DMS53 (cell line): ENCODE data around the gene PHB1.
A peak's percentile ranks its signal among the peaks of the same experiment; 100 is the strongest.
"Not testable (repeated sequence)": the region's sequence is repeated elsewhere in the genome, so short reads cannot be mapped to it uniquely, and the experiment has no call there.

Experiments
- DNase-seq: peaks from one replicate; lab custom pipeline; 2025; lab: John Stamatoyannopoulos, UW

Gene PHB1

GRCh38 chr17:49404906-49405305 lies 9.8 kb downstream of the PHB1 start:
- no peak for DNase-seq

DNA sequence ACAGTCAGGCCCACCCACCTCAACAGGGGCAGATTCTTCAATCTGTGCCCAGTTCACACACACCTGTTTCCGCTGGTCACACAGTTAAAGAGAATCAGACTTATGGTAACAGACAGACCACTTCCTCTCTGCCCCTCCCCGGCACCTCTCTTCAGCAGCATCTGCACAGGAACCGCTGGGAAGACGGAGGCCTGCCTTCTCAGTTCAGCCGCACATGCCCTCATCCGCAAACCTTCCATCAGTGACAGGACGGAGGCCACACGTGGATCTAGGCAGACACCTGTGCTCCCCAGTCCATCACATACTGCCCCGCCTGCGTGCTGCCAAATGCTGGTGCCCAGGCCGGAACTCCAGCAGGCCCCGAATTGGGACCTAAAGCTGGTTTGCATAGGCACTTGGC lies 10.3 kb downstream of the PHB1 start:
- DNase-seq = no peak

DNA sequence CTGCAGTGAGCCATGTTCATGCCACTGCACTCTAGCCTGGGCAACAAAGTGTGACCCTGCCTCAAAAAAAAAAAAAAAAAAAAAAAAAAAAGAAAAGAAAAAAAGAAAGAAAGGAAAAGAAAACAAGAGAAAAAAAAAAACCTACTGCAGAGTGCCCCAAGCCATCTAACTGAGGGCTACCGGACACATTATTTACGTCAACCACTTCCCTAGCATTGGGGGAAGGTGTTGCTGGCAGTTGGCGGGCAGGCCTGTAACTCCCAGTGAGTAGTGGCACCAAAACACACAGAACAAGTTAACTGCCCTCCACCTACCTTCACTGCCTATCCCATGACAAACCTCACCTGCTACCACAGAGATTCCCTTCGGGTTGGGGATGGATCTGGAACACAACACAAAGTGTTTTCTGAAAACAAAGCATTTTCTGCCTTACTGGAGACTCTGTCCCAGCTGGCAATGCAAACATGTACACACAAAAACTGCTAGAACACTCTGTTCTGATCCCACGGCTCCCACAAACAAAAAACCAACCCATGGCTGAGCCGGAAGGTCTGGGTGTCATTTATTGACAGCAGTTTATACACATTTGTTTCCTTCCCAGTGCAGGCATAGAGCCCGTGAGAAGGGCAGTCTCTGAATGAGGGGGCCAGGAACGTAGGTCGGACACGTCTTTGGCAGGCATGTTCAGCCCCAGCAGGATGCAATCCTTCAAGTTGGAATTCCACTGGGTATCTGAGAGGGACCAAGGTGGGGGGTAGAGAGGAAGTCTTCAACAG lies 11.0 kb downstream of the PHB1 start:
- no peak for DNase-seq

- no peak for DNase-seq
Observed at GRCh38 chr17:49402706-49403105, 12.0 kb downstream of the PHB1 start.

DNA sequence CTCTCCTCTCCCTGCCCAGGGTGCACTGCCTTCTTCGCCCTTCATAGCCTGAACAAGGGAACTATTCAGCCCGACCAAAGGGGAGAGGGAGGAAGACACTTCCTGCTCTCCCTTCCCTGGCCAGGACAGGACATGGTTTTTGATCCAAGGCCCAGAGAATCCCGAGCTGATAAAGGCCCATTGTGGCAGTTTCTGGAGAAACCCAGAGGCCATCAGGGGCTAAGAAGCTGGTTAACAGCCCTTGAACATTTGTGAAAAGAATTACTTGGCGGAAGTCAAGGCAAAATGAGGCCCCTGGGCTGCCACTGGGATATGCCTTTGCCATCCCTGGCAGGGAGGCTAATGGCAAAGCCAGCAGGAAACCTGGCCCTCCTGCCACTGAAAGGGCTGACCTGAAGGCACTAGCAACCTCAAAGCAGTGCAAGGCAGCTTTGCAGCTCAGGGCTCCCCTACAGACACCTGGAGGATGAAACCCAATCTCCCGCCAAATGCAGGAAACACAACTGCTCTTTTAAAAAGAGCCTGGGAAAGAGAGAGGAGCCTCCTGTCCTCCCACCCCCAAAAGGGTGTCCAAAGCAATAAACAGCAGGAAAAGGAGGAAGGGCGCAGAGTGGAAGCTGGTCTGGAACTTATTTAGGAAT lies 12.6 kb downstream of the PHB1 start:
- DNase-seq = no peak

DNA sequence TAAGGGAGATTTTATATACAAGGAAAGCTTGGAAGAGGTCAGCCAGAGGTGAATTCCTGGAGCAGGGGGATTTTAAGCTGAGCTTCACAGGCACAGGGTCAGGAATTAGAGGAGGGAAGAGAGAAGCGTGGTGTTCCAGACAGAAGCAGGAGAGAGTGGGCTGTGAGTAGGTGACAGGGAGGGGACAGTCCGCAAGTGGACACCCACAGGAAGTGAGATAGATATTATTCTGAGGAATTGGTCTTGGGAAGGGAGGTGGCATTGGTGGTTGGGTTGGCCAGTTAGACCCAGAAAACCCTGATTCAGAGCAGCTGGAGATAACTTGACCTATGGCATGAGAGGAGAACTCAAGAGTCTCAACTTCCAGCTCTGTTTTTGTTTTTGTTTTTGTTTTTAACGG lies 14.7 kb downstream of the PHB1 start:
- no peak for DNase-seq

DNA sequence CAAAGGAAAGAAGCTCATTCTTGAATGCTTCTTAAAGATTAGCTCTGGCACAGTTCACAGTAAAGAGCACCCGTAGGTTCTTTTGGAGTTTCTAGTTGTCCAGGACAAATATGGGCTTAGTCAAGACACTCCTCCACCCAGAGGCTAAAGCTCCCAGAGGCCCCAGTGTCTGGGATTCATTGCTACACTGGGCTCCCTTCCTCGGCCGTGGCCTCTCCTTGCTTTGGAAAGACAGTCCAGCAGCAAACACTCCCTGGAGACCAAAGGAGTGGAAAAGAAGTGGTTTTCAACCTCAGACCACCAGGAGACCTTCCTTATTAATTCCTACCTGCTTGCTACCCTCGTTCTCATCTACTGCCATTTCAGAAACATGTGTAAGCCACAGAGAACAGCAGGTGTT lies 17.1 kb downstream of the PHB1 start:
- DNase-seq = no peak

- no peak for DNase-seq
Observed at GRCh38 chr17:49393491-49394255, 21.0 kb downstream of the PHB1 start.

DNA sequence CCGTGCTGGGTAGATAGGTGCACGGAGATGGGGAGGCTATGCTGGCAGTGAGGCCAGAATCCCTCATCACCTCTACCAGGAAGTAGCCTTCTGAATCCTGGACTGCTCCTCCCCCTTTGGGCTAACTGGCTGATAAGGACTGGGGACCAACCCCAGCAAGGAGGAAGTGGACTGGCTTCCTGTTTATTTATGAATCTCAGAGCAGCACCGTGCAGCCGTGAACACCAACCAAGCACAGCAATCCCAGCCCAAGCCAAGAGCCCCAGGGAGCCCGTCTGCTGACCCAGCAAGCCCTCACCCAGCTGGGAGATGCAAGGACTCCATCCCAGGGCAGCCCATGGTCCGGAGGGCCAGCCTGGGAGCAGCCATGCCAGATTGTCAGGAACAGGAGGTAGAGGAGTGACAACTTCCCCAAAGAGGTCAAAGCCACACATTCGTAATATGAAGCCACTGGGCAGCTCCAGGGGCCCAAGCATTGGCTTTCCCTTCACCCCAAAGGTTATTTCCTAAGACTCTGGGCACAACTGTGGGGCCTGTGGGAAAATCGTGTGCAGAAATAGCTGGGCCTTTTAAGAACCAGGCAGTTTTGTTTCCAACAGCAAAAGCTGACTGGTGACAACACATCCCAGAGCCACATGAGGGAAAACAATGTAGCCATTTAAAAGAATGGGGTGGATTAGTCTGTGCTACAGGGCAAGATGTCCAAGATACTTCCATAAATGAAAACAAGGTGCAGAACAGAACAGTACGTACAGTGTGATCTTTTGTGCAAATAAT lies 23.9 kb downstream of the PHB1 start:
- peak; percentile 30 for DNase-seq

GRCh38 chr17:49389514-49390347 lies 25.0 kb downstream of the PHB1 start:
- DNase-seq = not testable (repeated sequence)

- no peak for DNase-seq
Observed at GRCh38 chr17:49388692-49389513, 25.8 kb downstream of the PHB1 start.

- no peak for DNase-seq
Observed at GRCh38 chr17:49388290-49388640, 26.4 kb downstream of the PHB1 start.

DNA sequence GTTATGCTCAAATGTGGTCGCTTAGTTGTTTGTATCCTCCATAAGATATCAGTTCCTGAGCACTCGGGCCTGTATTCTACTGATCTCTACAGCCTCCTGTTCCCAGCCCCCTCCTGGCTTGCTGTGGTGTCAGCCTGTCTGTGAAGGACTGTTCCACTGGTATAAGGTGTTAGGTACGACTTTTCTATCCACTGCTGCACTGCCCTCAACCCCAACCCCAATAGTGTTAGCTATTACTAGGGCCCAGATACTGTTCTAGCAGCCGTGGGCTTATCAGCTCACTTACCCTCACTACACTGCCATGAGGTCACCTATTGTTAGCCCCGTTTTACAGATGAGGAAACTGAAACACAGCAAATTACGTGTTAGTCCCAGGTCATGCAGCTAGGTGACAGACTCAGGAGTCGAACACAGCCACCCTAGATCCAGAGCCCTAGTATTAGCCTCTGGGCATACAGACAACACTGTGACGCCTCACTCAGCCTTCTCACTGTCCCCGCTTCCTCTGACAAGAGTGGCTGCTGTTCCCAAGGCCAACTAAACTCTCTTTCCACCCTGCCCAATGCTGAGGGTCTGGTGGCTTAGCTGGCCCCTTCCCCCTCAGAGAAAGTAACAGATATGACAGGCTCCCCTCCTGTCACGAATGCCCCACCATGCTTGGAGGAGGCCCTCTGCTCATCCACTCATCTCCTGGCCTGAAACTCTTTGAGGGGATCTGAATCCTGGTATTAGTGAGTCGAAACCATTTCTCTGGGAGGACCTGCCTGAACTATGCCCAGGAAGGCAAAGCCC lies 27.0 kb downstream of the PHB1 start:
- no peak for DNase-seq

DNA sequence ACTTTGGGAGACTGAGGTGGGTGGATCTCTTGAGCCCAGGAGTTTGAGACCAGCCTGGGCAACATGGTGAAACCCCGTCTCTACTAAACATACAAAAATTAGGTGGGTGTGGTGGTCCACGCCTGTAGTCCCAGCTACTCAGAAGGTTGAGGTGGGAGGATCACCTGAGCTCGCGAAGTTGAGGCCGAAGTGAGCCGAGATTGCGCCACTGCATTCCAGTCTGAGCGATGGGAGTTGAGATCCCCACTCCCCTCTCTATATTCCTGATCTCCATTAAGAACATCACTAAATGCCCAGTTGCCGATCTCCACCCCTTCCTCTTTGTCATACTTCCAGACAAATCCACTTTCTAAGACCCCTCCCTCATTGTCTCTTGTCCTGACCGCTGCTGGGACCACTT lies 28.3 kb downstream of the PHB1 start:
- no peak for DNase-seq

- DNase-seq = no peak
Observed at GRCh38 chr17:49384951-49385350, 29.7 kb downstream of the PHB1 start.

GRCh38 chr17:49383060-49383459 lies 31.6 kb downstream of the PHB1 start:
- no peak for DNase-seq

GRCh38 chr17:49382556-49382955 lies 32.1 kb downstream of the PHB1 start:
- DNase-seq = no peak

GRCh38 chr17:49381793-49382192 lies 32.9 kb downstream of the PHB1 start:
- DNase-seq = no peak

DNA sequence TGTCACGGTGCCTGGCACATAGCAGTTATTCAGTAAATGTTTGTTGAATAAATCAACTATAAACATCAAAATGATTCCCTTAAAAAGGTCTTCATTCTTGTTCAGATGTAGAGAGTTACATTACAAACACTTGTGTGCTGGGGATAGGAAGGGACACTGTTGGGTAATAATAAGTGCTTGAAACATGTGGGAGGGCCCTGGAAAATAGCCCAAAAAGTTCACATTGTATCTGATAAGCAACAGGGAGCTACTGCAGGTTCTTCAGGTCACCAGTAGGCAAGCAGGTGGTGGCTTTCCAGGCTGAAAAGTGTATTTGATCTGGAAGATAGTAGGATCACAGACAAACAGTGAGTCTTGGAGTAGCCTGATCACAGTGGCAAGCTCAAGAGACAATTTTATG lies 33.6 kb downstream of the PHB1 start:
- no peak for DNase-seq

GRCh38 chr17:49379926-49380325 lies 34.8 kb downstream of the PHB1 start:
- DNase-seq = no peak
